Measurements from ENCODE around the gene ASNSD1.
A peak's percentile ranks its signal among the peaks of the same experiment; 100 is the strongest.

Gene ASNSD1

GRCh38 chr2:189625636-189626035 is 35.6 kb upstream of the ASNSD1 start:
- no peaks in the 10 kb centered on the region for H4K20me1 ChIP-seq
- no peak overlapping the region for H3K4me3 ChIP-seq
- no peak for TF ChIP-seq Cebpa-rat (IDR thresholded peaks at IDR 0.05)
- H3K4me2 ChIP-seq = no peak overlapping the region
- peaks cover 0 to 14% (median 0%) of the 10 kb centered on the region in 10 experiments; a peak in 4 of 20 replicates for H3K4me1 ChIP-seq
- no peak overlapping the region for H3K9ac ChIP-seq
- no peaks in the 10 kb centered on the region for H3K9me3 ChIP-seq (replicated peaks in 1 of 11)
- no peaks in the 10 kb centered on the region for H3K27me3 ChIP-seq
- H3K36me3 ChIP-seq = no peaks in the 10 kb centered on the region
- H3K27ac ChIP-seq = no peak overlapping the region

DNA sequence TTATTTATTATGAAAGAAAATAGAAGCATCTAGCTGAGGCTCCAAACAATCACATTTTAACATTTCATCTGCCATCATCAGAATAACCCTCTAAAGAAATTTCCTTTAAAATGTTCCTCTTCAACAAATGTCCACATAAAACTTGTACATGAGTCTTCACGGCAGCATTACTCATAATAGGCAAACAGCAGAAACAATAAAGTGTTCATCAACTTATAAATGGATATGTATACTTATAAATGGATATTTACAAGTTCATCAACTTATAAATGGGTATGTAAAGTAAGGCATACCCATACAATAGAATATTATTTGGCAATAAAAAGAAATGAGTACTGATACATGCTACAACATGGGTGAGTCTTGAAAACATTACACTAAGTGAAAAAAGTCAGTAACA is 33.5 kb upstream of the ASNSD1 start:
- no peaks in the 10 kb centered on the region for H4K20me1 ChIP-seq
- H3K4me2 ChIP-seq = no peak overlapping the region
- TF ChIP-seq Cebpa-rat (IDR thresholded peaks at IDR 0.05) = no peak
- no peaks in the 10 kb centered on the region for H3K36me3 ChIP-seq
- H3K9me3 ChIP-seq (replicated peaks in 1 of 11) = no peaks in the 10 kb centered on the region
- H3K9ac ChIP-seq = no peak overlapping the region
- H3K27ac ChIP-seq = no peak overlapping the region
- H3K4me3 ChIP-seq = no peak overlapping the region
- H3K27me3 ChIP-seq = no peaks in the 10 kb centered on the region
- peaks cover 0 to 13% (median 0%) of the 10 kb centered on the region in 10 experiments; a peak in 3 of 20 replicates for H3K4me1 ChIP-seq

- Histone ChIP-seq H3K4me2 (peak overlapping the region in 1 of 11 experiments; percentile 8; a peak in 1 of 22 replicates), H3K4me1 (peaks cover 0 to 13% (median 0%) of the 10 kb centered on the region in 10 experiments; a peak in 3 of 20 replicates), H4K20me1 (no peaks in the 10 kb centered on the region), H3K9ac (no peak overlapping the region), H3K4me3 (no peak overlapping the region), H3K36me3 (no peaks in the 10 kb centered on the region), H3K27me3 (no peaks in the 10 kb centered on the region), H3K27ac (0 out of 22 replicates have a peak overlapping the region, but pooled peaks of 1 of the 11 experiments have one; percentile 3), H3K9me3 (replicated peaks in 1 of 11) (no peaks in the 10 kb centered on the region)
- TF ChIP-seq Cebpa-rat (IDR thresholded peaks at IDR 0.05) = no peak
Observed at GRCh38 chr2:189628817-189629530, 32.3 kb upstream of the ASNSD1 start.

GRCh38 chr2:189629531-189630453 is 31.5 kb upstream of the ASNSD1 start:
- Histone ChIP-seq H3K4me3 (no peak overlapping the region), H3K27ac (peak overlapping the region in 3 of 11 experiments; percentile 3 to 28 (median 8); a peak in 1 of 22 replicates), H3K4me2 (peak overlapping the region in 3 of 11 experiments; percentile 4 to 26 (median 8); a peak in 3 of 22 replicates), H3K27me3 (no peaks in the 10 kb centered on the region), H3K9ac (no peak overlapping the region), H4K20me1 (no peaks in the 10 kb centered on the region), H3K9me3 (replicated peaks in 1 of 11) (no peaks in the 10 kb centered on the region), H3K36me3 (no peaks in the 10 kb centered on the region), H3K4me1 (peaks cover 0 to 13% (median 0%) of the 10 kb centered on the region in 10 experiments; a peak in 3 of 20 replicates)
- no peak for TF ChIP-seq Cebpa-rat (IDR thresholded peaks at IDR 0.05)

DNA sequence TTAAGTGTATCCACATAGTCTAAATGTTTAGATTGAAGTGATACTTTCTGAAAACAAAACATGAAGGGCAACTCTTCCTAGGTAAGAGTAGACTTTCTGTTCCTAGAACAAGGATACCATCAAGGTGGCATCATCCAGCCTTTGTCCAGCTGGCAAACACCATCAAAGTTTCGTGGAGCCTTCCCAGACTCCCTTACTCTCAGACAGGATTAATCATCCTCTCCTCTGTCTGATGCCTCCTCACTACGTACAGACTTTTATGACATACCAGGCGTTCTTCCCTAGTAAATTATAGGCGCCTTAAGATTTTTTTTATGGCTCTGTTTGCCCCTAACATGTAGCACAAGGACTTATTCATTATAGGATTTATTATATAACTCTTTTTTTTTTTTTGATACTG is 29.4 kb upstream of the ASNSD1 start:
- H3K27ac ChIP-seq = no peak overlapping the region
- no peaks in the 10 kb centered on the region for H3K27me3 ChIP-seq
- H3K4me3 ChIP-seq = no peak overlapping the region
- H3K4me1 ChIP-seq = peaks cover 0 to 13% (median 0%) of the 10 kb centered on the region in 10 experiments; a peak in 3 of 20 replicates
- no peaks in the 10 kb centered on the region for H4K20me1 ChIP-seq
- H3K36me3 ChIP-seq = no peaks in the 10 kb centered on the region
- no peak overlapping the region for H3K4me2 ChIP-seq
- no peak overlapping the region for H3K9ac ChIP-seq
- TF ChIP-seq Cebpa-rat (IDR thresholded peaks at IDR 0.05) = no peak
- no peaks in the 10 kb centered on the region for H3K9me3 ChIP-seq (replicated peaks in 1 of 11)

- Histone ChIP-seq H3K27ac (no peak overlapping the region), H3K9ac (no peak overlapping the region), H3K4me1 (peaks cover 0 to 13% (median 0%) of the 10 kb centered on the region in 10 experiments; a peak in 3 of 20 replicates), H4K20me1 (no peaks in the 10 kb centered on the region), H3K4me2 (no peak overlapping the region), H3K9me3 (replicated peaks in 1 of 11) (no peaks in the 10 kb centered on the region), H3K27me3 (no peaks in the 10 kb centered on the region), H3K4me3 (no peak overlapping the region), H3K36me3 (no peaks in the 10 kb centered on the region)
- no peak for TF ChIP-seq Cebpa-rat (IDR thresholded peaks at IDR 0.05)
Observed at GRCh38 chr2:189633392-189633811, 27.9 kb upstream of the ASNSD1 start.

- no peaks in the 10 kb centered on the region for H3K9me3 ChIP-seq (replicated peaks in 1 of 11)
- H3K27me3 ChIP-seq = no peaks in the 10 kb centered on the region
- no peak overlapping the region for H3K27ac ChIP-seq
- H4K20me1 ChIP-seq = no peaks in the 10 kb centered on the region
- peaks cover 0 to 2% (median 0%) of the 10 kb centered on the region in 10 experiments; a peak in 1 of 20 replicates for H3K4me1 ChIP-seq
- no peak for TF ChIP-seq Cebpa-rat (IDR thresholded peaks at IDR 0.05)
- no peak overlapping the region for H3K4me2 ChIP-seq
- H3K36me3 ChIP-seq = no peaks in the 10 kb centered on the region
- H3K4me3 ChIP-seq = no peak overlapping the region
- H3K9ac ChIP-seq = no peak overlapping the region
Observed at GRCh38 chr2:189635353-189635752, 25.9 kb upstream of the ASNSD1 start.

- no peaks in the 10 kb centered on the region for H3K9me3 ChIP-seq (replicated peaks in 1 of 11)
- H3K4me1 ChIP-seq = no peaks in the 10 kb centered on the region
- H3K27ac ChIP-seq = no peak overlapping the region
- no peak overlapping the region for H3K9ac ChIP-seq
- no peaks in the 10 kb centered on the region for H3K27me3 ChIP-seq
- TF ChIP-seq Cebpa-rat (IDR thresholded peaks at IDR 0.05) = no peak
- H3K4me2 ChIP-seq = no peak overlapping the region
- H3K36me3 ChIP-seq = no peaks in the 10 kb centered on the region
- H4K20me1 ChIP-seq = no peaks in the 10 kb centered on the region
- no peak overlapping the region for H3K4me3 ChIP-seq
Observed at GRCh38 chr2:189638301-189639006, 22.8 kb upstream of the ASNSD1 start.

Measured in BLaER1 treated with 17β-estradiol and CSF1 and Interleukin-3, amounts not matched to agents 10 nM and 100 nM (cell line).